Measurements from ENCODE around the gene SLX4IP.

DNA sequence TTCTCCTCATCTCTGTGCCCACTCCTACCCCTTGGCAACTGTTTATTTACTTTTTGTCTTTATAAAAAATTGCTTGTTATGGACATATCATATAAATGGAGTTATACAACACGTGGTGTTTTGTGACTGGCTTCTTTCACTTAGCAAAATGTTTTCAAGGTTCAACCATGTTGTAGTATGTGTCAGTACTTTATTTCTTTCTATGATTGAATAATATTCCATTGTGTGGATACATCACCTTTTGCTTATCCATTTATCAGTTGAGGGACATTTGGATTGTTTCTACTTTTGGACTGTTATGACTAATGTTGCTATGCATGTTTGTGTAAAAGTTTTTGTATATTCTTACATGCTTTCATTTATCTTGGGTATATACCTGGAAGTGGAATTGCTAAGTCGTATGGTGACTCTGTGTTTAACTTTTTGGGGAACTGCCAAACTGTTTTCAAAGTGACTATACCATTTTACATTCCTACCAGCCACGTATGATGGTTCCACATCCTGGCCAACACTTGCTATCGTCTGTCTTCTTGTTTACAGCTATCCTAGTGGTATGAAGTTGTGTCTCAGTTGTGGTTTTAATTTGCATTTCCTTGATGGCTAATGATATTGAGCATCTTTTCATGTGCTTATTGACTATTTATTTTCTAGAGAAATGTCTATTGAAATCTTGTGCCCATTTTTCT, 84.4 kb downstream of the SLX4IP start:
- no peak for TF ChIP-seq POLR2AphosphoS5 (IDR thresholded peaks at IDR 0.05; ENCODE audit: low read depth, low read length)
- no peak for TF ChIP-seq SIN3A (IDR thresholded peaks at IDR 0.05; ENCODE audit: borderline replicate concordance, insufficient read depth, low read length)
- TF ChIP-seq REST (IDR thresholded peaks at IDR 0.05; ENCODE audit: insufficient read depth in 1 of 2, low read depth in 2 of 2, low read length in 2 of 2) = no peak
- TF ChIP-seq TAF1 (IDR thresholded peaks at IDR 0.05; ENCODE audit: borderline replicate concordance, insufficient read depth, low read length) = no peak
- no peak for TF ChIP-seq FOXP2 (optimal IDR thresholded peaks at IDR 0.05; ENCODE audit: borderline replicate concordance, extremely low read depth, extremely low read length, insufficient read depth)

All from PFSK-1 (cell line).